KBM-7 (cell line): Measurements from ENCODE around the gene OR2Y1.
"Not testable (repeated sequence)": the region's sequence is repeated elsewhere in the genome, so short reads cannot be mapped to it uniquely, and the experiment has no call there.

Source experiments
- DNase-seq: peaks from one replicate; pipeline ENCODE4 v3.0.0-alpha.2; 2015
- in situ Hi-C: fragments of 300-500 bp; cut with MboI; formaldehyde crosslinking; loops from 2 replicates; pipeline ENCODE4 v1.14.3; 2020; ENCODE audit warnings: low sequenced_read_pairs, low pct_unique_long_range_greater_than_20kb, mixed read lengths

Gene OR2Y1

GRCh38 chr5:180739958-180740357, at the start of gene OR2Y1:
Gene OR2Y1, minus strand, starts transcription at chr5:180740058. Its CDS starts 0 bp downstream, at chr5:180740058.
- in situ Hi-C loops: no loop called here
- DNase-seq: no peak

GRCh38 chr5:180788651-180789410, 49.0 kb upstream of the OR2Y1 start:
- DNase-seq, in situ Hi-C loops: not testable (repeated sequence)

GRCh38 chr5:180787711-180788431, 48.0 kb upstream of the OR2Y1 start:
- in situ Hi-C loops: no loop called here
- no peak for DNase-seq

- DNase-seq: no peak
- in situ Hi-C loops: no loop called here
These were observed 46.9 kb upstream of the OR2Y1 start for GRCh38 chr5:180786531-180787398.

GRCh38 chr5:180785794-180786221, 46.0 kb upstream of the OR2Y1 start:
- DNase-seq: no peak
- in situ Hi-C loops: no loop called here

- no peak for DNase-seq
- in situ Hi-C loops: no loop called here
These were observed 45.4 kb upstream of the OR2Y1 start for GRCh38 chr5:180785121-180785781.

GRCh38 chr5:180784497-180785097, 44.7 kb upstream of the OR2Y1 start:
- DNase-seq: peak; percentile 58
- in situ Hi-C loops: no loop called here

GRCh38 chr5:180783340-180784052, 43.6 kb upstream of the OR2Y1 start:
- DNase-seq: no peak
- in situ Hi-C loops: no loop called here

- in situ Hi-C loops: no loop called here
- DNase-seq: no peak
These were observed 42.9 kb upstream of the OR2Y1 start for GRCh38 chr5:180782748-180783147.

- DNase-seq, in situ Hi-C loops: not testable (repeated sequence)
These were observed 42.1 kb upstream of the OR2Y1 start for GRCh38 chr5:180781900-180782326.

GRCh38 chr5:180779985-180780610, 40.2 kb upstream of the OR2Y1 start:
- no peak for DNase-seq
- in situ Hi-C loops: no loop called here

- in situ Hi-C loops: no loop called here
- no peak for DNase-seq
These were observed 37.6 kb upstream of the OR2Y1 start for GRCh38 chr5:180777475-180777874.

GRCh38 chr5:180776376-180776775, 36.5 kb upstream of the OR2Y1 start:
- DNase-seq: no peak
- in situ Hi-C loops: no loop called here

GRCh38 chr5:180775624-180776023, 35.8 kb upstream of the OR2Y1 start:
- DNase-seq: no peak
- in situ Hi-C loops: no loop called here

GRCh38 chr5:180771839-180772238, 32.0 kb upstream of the OR2Y1 start:
- DNase-seq: no peak
- in situ Hi-C loops: no loop called here

GRCh38 chr5:180769821-180770220, 30.0 kb upstream of the OR2Y1 start:
- in situ Hi-C loops: no loop called here
- no peak for DNase-seq

- DNase-seq: no peak
- in situ Hi-C loops: no loop called here
These were observed 15.7 kb upstream of the OR2Y1 start for GRCh38 chr5:180755601-180756000.

- no peak for DNase-seq
- in situ Hi-C loops: no loop called here
These were observed 4.4 kb upstream of the OR2Y1 start for GRCh38 chr5:180744253-180744652.
